Activated T-helper 1 cell treated with anti-CD3 and anti-CD28 coated beads, Interleukin-12 subunit alpha, Interleukin-12 subunit beta, Interleukin-2, Interleukin-4 antibody, amounts not matched to agents 30 ng/mL and 10 ng/mL and 1 ng/mL, durations not matched to agents 14 hours and 24 hours and 36 hours (primary cell): Measurements from ENCODE around the gene CDR2. TPM values are rescaled to one million over a fixed set of nuclear protein-coding genes. Genes with fewer than 3 reads are reported as not detected.
"Not testable (repeated sequence)": the region's sequence is repeated elsewhere in the genome, so short reads cannot be mapped to it uniquely, and the experiment has no call there.

ENCODE experiments used
- DNase-seq: peaks from one replicate; pipeline ENCODE4 v3.0.0; 2021; ENCODE audit warnings: low spot score
- H3K27ac Mint-ChIP-seq: one replicate; pipeline ENCODE4 v1.8.0; 2021; ENCODE audit warnings: mild to moderate bottlenecking, mixed read lengths
- H3K27me3 Mint-ChIP-seq: one replicate; pipeline ENCODE4 v1.8.0; 2022; ENCODE audit warnings: mild to moderate bottlenecking, moderate library complexity, mixed read lengths; ENCODE audit not compliant: insufficient read depth
- H3K36me3 Mint-ChIP-seq: one replicate; pipeline ENCODE4 v1.8.0; 2021; ENCODE audit warnings: low read depth, mixed read lengths
- H3K4me1 Mint-ChIP-seq: one replicate; pipeline ENCODE4 v1.8.0; 2021; ENCODE audit warnings: low read depth, mixed read lengths
- H3K4me3 Mint-ChIP-seq: one replicate; pipeline ENCODE4 v1.8.0; 2021; ENCODE audit warnings: mild to moderate bottlenecking, moderate library complexity, mixed read lengths
- H3K9me3 Mint-ChIP-seq: one replicate; pipeline ENCODE4 v1.8.0; 2021; ENCODE audit warnings: mixed read lengths
- intact Hi-C: fragments of 100-400 bp; cut with micrococcal nuclease; formaldehyde crosslinking; loops from one replicate; pipeline ENCODE4 v1.15.1; 2024
- total RNA-seq: library from RNA; stranded (reverse); gene quantifications from 2 replicates; pipeline ENCODE4 v1.2.3, GENCODE V29; 2022

Gene CDR2
- total RNA-seq, 1 donor from 2014 or later, result 43.5 TPM

GRCh38 chr16:22357635-22357971 lies 16.8 kb downstream of the CDR2 start:
- Mint-ChIP-seq H3K4me3 (peak overlapping the region; percentile 70), H3K36me3 (peaks cover 35% of the 10 kb centered on the region), H3K9me3 (no peaks in the 10 kb centered on the region), H3K4me1 (peaks cover 83% of the 10 kb centered on the region), H3K27me3 (no peaks in the 10 kb centered on the region), H3K27ac (peak overlapping the region; percentile 99)
- no peak for DNase-seq
- intact Hi-C loops, result no loop called here

GRCh38 chr16:22356930-22357634 lies 17.3 kb downstream of the CDR2 start:
- DNase-seq, result peak; percentile 17
- Mint-ChIP-seq H3K36me3 (peaks cover 32% of the 10 kb centered on the region), H3K9me3 (no peaks in the 10 kb centered on the region), H3K4me3 (peak overlapping the region; percentile 70), H3K4me1 (peaks cover 82% of the 10 kb centered on the region), H3K27ac (peak overlapping the region; percentile 99), H3K27me3 (no peaks in the 10 kb centered on the region)
- intact Hi-C loops, result no loop called here

DNA sequence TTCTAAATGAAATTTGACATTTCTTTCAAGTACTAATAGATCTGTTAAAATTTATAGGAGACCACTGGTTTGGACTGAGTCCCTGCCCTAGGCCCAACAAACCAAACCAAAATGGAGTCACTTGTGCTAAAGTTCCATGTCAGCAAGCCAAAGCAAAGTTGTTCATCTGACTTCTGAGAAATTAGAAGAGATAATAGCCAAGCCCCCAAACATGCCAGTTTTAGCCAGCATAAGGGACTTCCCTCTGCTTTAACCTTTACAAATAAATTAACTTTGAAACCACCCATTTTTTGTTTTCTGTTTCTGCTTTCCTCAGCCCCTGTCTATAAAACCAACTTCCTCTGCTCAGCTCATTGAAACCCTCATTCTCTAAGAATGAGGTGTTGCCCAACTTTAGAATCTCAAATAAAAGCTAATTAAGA lies 18.9 kb downstream of the CDR2 start:
- Mint-ChIP-seq H3K9me3 (no peaks in the 10 kb centered on the region), H3K4me1 (peaks cover 73% of the 10 kb centered on the region), H3K27ac (peak overlapping the region; percentile 81), H3K27me3 (no peaks in the 10 kb centered on the region), H3K36me3 (peaks cover 38% of the 10 kb centered on the region), H3K4me3 (peak overlapping the region; percentile 23)
- no peak for DNase-seq
- intact Hi-C loops, result no loop called here

DNA sequence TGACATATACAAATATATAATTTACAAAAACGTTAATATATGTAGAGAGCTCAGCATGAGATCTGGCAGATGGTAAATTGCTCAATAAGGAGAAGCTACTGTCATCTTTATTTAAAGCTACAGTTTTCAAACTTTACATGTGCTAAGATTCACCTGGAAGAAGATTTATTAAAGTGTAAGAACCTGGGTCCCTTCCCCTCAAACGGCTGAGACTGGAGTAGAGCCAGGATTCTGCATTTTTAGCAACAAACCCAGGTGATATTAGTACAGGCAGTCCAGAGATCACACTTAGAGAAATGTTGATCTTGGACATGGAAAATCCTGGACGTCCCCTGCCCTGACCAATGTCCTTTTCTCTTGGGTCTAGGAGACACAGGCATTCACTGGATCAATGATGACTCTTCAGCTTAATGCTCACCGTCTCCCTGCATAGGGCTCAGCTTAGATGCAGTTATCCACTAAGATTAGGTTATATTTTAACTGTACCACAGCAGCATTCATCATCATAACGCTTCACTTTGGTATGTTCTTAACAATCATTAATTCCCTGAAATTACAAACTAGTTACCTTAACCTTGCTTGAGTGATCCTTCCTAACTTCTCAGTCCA lies 20.4 kb downstream of the CDR2 start:
- DNase-seq, result no peak
- peaks cover 63% of the 10 kb centered on the region for H3K4me1 Mint-ChIP-seq
- H3K9me3 Mint-ChIP-seq, result no peaks in the 10 kb centered on the region
- no peaks in the 10 kb centered on the region for H3K27me3 Mint-ChIP-seq
- intact Hi-C loops, result loop anchor here (1.0 to 2.0 kb wide), 4 partner anchors 17 to 164 kb away; partner anchors contain the start of genes CDR2 and POLR3E
- H3K4me3 Mint-ChIP-seq, result no peak overlapping the region
- peak overlapping the region; percentile 94 for H3K27ac Mint-ChIP-seq
- peaks cover 41% of the 10 kb centered on the region for H3K36me3 Mint-ChIP-seq

DNA sequence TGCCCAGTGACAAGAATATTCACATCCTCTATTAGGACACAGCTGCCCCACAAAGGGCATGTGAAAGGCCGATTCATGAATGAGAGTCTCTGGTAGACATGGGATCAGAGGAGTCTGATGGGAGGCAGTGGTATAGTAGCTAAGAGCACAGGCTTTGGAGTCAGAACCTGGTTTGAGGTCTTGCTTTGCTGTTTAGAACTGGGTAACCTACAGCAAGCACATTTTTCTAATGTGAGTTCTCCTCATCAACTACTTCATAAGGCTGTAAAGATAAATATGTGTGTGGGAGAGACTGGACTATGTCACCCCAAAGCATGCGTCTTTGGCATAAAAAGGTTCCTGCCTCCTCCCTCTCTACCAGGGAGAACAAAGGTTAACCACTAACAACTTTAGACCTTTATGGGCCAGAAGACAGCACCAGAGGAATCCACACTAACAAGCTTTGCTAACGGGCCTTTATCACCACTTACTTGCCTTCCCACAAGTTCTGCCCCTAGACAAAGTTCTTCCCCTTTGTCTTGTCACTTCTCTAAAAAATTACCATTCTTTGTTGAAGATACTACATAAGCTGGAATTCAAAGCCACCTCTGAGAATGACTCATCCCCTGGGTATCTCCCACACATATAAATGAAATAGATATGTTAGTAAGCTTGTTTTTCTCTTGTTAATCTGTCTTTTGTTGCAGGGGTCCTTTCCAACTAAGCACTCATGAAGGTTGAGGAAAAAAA lies 21.1 kb downstream of the CDR2 start:
- Mint-ChIP-seq H3K4me3 (peak overlapping the region; percentile 48), H3K4me1 (peaks cover 58% of the 10 kb centered on the region), H3K27me3 (no peaks in the 10 kb centered on the region), H3K27ac (peak overlapping the region; percentile 94), H3K9me3 (no peaks in the 10 kb centered on the region), H3K36me3 (peaks cover 42% of the 10 kb centered on the region)
- intact Hi-C loops, result loop anchor here (1.0 to 2.0 kb wide), 4 partner anchors 16 to 163 kb away; partner anchors contain the start of genes CDR2 and POLR3E
- DNase-seq, result peak; percentile 6

DNA sequence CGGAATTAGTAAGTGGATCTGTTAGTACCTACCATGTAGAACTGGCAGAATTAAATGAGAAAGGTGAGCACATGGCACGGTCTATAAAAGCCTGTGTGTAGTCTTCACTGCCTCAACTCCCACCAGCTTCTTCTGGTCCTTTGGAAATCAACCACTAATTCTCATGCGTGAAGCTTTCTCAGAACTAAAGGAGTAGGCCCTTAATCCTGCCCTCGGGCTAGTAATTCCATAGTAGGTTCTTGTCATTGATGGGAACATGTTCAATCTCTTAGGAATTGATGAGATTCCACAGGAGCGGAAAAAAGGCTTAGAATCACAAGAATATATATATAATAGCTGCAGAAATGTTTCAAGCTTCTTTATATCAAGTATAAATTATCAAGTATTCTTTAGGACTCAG lies 21.7 kb downstream of the CDR2 start:
- DNase-seq, result no peak
- Mint-ChIP-seq H3K4me3 (no peak overlapping the region), H3K9me3 (no peaks in the 10 kb centered on the region), H3K27ac (peak overlapping the region; percentile 94), H3K27me3 (no peaks in the 10 kb centered on the region), H3K36me3 (peaks cover 38% of the 10 kb centered on the region), H3K4me1 (peaks cover 51% of the 10 kb centered on the region)
- intact Hi-C loops, result loop anchor here (1.0 to 2.0 kb wide), 4 partner anchors 15 to 162 kb away; partner anchors contain the start of genes CDR2 and POLR3E

- Mint-ChIP-seq H3K4me1 (peaks cover 45% of the 10 kb centered on the region), H3K9me3 (no peaks in the 10 kb centered on the region), H3K36me3 (peaks cover 41% of the 10 kb centered on the region), H3K4me3 (no peak overlapping the region), H3K27me3 (no peaks in the 10 kb centered on the region), H3K27ac (peak overlapping the region; percentile 94)
- intact Hi-C loops, result loop anchor here (2.0 kb wide), 1 partner anchor 55 kb away; the partner anchor contains the start of gene POLR3E
- no peak for DNase-seq
These were observed 22.3 kb downstream of the CDR2 start for GRCh38 chr16:22352140-22352539.

DNA sequence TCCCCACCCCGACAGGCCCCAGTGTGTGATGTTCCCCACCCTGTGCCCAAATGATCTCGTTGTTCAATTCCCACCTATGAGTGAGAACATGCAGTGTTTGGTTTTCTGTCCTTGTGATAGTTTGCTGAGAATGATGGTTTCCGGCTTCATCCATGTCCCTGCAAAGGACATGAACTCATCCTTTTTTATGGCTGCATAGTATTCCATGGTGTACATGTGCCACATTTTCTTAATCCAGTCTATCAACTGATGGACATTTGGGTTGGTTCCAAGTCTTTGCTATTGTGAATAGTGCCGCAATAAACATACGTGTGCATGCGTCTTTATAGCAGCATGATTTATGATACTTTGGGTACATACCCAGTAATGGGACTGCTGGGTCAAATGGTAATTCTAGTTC lies 23.4 kb downstream of the CDR2 start:
- H3K4me1 Mint-ChIP-seq, result peaks cover 43% of the 10 kb centered on the region
- H3K9me3 Mint-ChIP-seq, H3K27me3 Mint-ChIP-seq, DNase-seq, H3K4me3 Mint-ChIP-seq, H3K27ac Mint-ChIP-seq, intact Hi-C loops: not testable (repeated sequence)
- peaks cover 50% of the 10 kb centered on the region for H3K36me3 Mint-ChIP-seq

DNA sequence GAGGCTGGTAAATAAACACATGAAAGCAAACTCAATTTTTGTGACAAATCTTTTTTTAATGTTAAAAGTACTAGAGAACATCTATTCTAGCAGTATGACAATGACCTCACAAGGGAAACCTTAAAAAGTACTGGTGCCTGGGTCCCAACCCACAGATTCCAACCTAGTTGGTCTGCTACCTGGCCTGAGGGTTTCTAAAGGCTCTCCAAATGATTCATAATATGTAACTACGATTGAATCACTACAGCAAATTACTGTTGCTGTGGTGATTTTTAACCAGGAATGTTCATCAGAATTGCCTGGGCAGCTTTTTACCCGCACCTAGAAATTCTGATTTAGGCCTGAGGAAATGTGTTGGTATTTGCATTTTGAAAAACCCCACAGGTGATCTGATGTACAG lies 26.1 kb downstream of the CDR2 start:
- Mint-ChIP-seq H3K4me3 (no peak overlapping the region), H3K9me3 (no peaks in the 10 kb centered on the region), H3K27ac (no peak overlapping the region), H3K27me3 (no peaks in the 10 kb centered on the region), H3K36me3 (peaks cover 55% of the 10 kb centered on the region), H3K4me1 (peaks cover 20% of the 10 kb centered on the region)
- DNase-seq, result no peak
- intact Hi-C loops, result no loop called here

DNA sequence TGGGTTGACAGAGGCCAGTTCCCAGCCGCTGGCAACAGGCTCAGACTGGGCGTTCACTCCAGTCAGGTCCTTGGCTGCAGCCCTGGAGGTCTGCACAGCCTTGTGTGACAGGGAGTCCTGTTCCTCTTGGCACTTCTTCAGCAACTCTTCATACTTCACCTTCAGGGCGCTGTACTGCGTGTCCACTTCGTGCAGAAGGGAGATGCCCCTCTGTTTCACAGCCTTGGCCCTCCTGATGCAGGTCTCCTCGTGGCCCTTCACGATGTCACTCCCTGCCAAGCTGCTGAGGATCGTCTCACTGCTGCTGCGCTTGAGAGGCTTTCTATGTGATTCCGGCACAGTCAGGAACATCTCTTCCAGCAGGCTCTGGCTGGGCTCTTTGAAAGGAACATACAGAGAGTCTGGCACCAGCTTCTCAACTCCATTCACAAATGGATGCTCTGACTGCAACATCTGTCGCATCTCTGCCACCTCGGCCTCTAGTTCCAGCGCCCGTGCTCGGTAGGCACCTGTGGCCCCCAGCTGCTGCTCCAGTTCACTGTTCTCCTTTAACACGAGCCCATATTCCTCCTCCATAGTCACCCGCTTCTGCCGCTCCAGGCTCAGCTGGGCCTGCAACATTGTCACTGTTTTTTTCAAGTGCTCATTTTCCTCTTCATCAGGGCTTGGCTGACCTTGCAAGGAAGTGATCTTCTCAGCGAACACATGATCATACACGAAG lies 27.2 kb downstream of the CDR2 start:
- Mint-ChIP-seq H3K36me3 (peaks cover 61% of the 10 kb centered on the region), H3K27ac (no peak overlapping the region), H3K27me3 (no peaks in the 10 kb centered on the region), H3K4me1 (peaks cover 15% of the 10 kb centered on the region), H3K4me3 (no peak overlapping the region), H3K9me3 (no peaks in the 10 kb centered on the region)
- intact Hi-C loops, result no loop called here
- no peak for DNase-seq

DNA sequence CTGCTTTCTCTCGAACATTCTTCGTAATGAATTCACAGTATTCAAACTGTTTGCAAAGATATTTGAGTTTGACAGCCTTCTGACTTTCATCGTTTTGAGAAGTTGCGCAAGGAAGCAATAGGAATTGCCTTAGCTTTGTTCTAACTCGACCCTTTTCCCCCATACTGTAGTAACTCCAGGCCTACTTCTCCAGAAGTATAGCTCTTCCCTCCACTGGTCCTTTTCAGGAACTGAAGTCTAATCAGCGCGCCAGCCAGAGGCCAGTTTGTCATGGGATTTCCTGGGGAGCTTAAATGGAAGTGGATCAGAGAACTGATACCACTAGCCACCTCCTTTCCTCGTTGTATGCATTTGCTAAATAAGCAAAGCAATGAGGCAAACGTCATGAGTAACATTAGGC lies 27.9 kb downstream of the CDR2 start:
- Mint-ChIP-seq H3K27ac (no peak overlapping the region), H3K27me3 (no peaks in the 10 kb centered on the region), H3K4me1 (peaks cover 22% of the 10 kb centered on the region), H3K4me3 (no peak overlapping the region), H3K9me3 (peaks cover 3% of the 10 kb centered on the region), H3K36me3 (peaks cover 64% of the 10 kb centered on the region)
- intact Hi-C loops, result no loop called here
- DNase-seq, result no peak

DNA sequence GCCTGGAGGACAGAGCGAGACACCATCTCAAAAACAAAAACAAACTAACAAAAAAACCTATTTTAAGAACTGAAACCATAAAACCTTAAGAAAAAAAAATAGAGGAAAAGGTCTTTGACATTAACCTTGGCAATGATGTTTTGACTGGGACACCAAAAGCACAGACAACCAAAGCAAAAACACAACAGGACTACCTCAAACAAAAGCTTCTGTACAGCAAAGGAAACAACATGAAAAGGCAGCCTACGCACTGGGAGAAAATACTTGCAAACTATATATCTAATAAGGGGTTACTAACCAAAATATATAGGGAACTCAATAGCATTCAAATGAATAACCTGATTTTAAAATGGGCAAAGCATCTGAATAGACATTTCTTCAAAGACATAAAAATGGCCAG lies 32.3 kb downstream of the CDR2 start:
- H3K4me3 Mint-ChIP-seq, result no peak overlapping the region
- peaks cover 33% of the 10 kb centered on the region for H3K4me1 Mint-ChIP-seq
- intact Hi-C loops, result no loop called here
- peaks cover 63% of the 10 kb centered on the region for H3K36me3 Mint-ChIP-seq
- DNase-seq, result no peak
- no peaks in the 10 kb centered on the region for H3K27me3 Mint-ChIP-seq
- H3K27ac Mint-ChIP-seq, result no peak overlapping the region
- peaks cover 39% of the 10 kb centered on the region for H3K9me3 Mint-ChIP-seq
